Suprapubic skin (tissue), 4 donors: ENCODE data around the gene GET4. TPM values are rescaled to one million over a fixed set of nuclear protein-coding genes. Genes with fewer than 3 reads are reported as not detected.
"Not testable (repeated sequence)": the region's sequence is repeated elsewhere in the genome, so short reads cannot be mapped to it uniquely, and the experiment has no call there.

Experiments used
- DNase-seq, 2 donors: peaks; one replicate each; pipeline ENCODE4 v3.0.0-alpha.2; 2019; ENCODE audit warnings: low spot score in 2 of 2
- H3K27ac ChIP-seq: fragments of 200-600 bp; sonication (generic); one replicate; pipeline ENCODE4 v1.5.1; 2019
- H3K27me3 ChIP-seq: fragments of 200-600 bp; sonication (generic); one replicate; pipeline ENCODE4 v1.5.1; 2019
- H3K36me3 ChIP-seq: fragments of 200-600 bp; sonication (generic); one replicate; pipeline ENCODE4 v1.5.1; 2019
- H3K4me1 ChIP-seq: fragments of 200-600 bp; sonication (generic); one replicate; pipeline ENCODE4 v1.5.1; 2019
- H3K4me3 ChIP-seq: fragments of 200-600 bp; sonication (generic); one replicate; pipeline ENCODE4 v1.5.1; 2019; ENCODE audit warnings: mild to moderate bottlenecking
- H3K9me3 ChIP-seq: fragments of 200-600 bp; sonication (generic); one replicate; pipeline ENCODE4 v1.5.1; 2019
- EP300 ChIP-seq: sonication (generic); formaldehyde crosslinking; IDR thresholded peaks from one replicate; pipeline ENCODE4 v1.6.1; 2017; ENCODE audit warnings: antibody characterized with exemption
- POLR2A ChIP-seq, 2 donors: fragments of 450-650 bp; IDR thresholded peaks; one replicate each; pipeline ENCODE4 v1.6.1; 2017; ENCODE audit warnings: antibody characterized with exemption in 2 of 2, mild to moderate bottlenecking in 2 of 2, moderate library complexity in 2 of 2
- POLR2AphosphoS5 ChIP-seq, 3 donors: sonication (generic); formaldehyde crosslinking; IDR thresholded peaks; one replicate each; pipeline ENCODE4 v1.6.1; 2017; ENCODE audit warnings: antibody characterized with exemption in 3 of 3
- WGBS: methylation state at CpG from one replicate; pipeline ENCODE4 v1.1.5; 2018; 5-methylcytosine and 5-hydroxymethylcytosine counted together
- total RNA-seq, 4 donors: library from RNA; depleted of rRNA; stranded (reverse); fragments of >200 nt; gene quantifications; one replicate each; pipeline ENCODE4 v1.1.0, GENCODE V29; 2016
- TF ChIP-seq, protein P1 (sequence below), 2 donors: fragments of 200-600 bp in 1 of 2; fragments of 450-650 bp in 1 of 2; sonication (generic) in 1 of 2; IDR thresholded peaks; one replicate each; pipeline ENCODE4 v1.5.1; 2016 to 2019; ENCODE audit warnings: antibody characterized with exemption in 2 of 2, mild to moderate bottlenecking in 1 of 2, moderate library complexity in 1 of 2

GET4 gene
- total RNA-seq, 4 donors from 2014 or later: 27.7 to 58.2 (median 47.8) TPM

DNA sequence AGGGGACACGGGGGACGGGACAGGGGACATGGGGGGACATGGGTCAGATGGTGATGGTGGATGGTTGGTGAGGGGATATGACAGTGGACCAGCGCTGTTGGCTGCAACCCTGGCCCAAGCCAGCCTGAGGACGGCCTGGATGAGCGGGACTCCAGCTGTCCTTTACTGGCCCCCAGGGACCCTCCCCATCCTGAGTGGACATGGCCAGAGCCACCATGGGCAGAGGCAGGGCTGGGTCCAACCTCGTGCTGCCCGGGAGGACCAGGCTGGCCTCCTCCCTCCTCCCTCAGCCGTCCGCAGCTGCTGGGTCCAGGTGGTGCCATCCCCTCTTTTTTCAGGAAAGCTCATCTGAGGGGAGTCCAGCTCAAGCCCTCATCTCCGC lies 30.4 kb downstream of the GET4 start:
- Histone ChIP-seq H3K9me3 (no peaks in the 10 kb centered on the region), H3K27ac (no peak overlapping the region), H3K36me3 (no peaks in the 10 kb centered on the region), H3K4me1 (peaks cover 23% of the 10 kb centered on the region), H3K4me3 (no peak overlapping the region), H3K27me3 (peaks cover 8% of the 10 kb centered on the region)
- TF ChIP-seq POLR2A (IDR thresholded peaks at IDR 0.05) (no peak), POLR2AphosphoS5 (IDR thresholded peaks at IDR 0.05) (no peak), EP300 (no peak)
- TF ChIP-seq, protein P1, sequence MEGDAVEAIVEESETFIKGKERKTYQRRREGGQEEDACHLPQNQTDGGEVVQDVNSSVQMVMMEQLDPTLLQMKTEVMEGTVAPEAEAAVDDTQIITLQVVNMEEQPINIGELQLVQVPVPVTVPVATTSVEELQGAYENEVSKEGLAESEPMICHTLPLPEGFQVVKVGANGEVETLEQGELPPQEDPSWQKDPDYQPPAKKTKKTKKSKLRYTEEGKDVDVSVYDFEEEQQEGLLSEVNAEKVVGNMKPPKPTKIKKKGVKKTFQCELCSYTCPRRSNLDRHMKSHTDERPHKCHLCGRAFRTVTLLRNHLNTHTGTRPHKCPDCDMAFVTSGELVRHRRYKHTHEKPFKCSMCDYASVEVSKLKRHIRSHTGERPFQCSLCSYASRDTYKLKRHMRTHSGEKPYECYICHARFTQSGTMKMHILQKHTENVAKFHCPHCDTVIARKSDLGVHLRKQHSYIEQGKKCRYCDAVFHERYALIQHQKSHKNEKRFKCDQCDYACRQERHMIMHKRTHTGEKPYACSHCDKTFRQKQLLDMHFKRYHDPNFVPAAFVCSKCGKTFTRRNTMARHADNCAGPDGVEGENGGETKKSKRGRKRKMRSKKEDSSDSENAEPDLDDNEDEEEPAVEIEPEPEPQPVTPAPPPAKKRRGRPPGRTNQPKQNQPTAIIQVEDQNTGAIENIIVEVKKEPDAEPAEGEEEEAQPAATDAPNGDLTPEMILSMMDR (IDR thresholded peaks at IDR 0.05): no peak
- DNase-seq: no peak
- WGBS: 61% methylated on average over 7 of the region's 10 CpGs

DNA sequence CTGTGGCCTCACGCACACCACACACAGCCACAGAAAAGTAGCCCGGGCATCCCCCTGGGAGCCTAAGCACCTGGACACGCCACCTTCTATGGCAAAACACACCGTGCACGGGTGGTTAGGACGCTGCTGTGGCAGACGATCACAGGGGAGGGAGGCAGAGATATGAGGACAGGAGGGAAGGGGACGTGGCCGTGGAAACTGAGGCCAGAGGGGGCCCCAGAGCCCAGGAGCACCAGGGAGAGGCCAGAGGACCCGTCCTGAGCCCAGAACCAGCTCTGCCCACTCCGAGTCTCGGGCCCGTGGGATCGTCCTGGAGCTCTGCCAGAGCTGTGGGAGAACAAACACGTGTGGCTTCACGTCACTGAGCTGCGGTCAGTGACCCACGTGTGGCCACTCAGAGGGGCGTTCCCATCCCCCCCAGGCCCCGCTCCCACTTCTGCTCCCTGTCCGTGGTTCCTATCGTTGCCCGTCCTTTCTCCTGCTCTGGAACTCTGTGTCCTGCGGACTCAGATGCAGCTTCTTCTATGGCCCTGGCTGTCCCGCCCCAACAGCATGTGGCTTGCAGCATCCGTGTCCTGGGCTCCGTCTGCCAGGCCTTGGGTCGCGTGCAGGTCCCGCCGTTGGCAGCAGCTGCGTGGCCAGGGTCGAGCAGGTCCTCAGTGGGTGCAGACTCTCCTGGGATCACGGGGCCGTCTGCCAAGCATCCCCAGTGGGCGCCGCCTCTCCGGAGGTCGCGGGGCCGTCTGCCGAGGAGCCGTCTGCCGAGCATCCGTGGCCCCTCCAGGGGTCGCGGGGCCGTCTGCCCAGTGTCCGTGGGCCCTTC lies 31.0 kb downstream of the GET4 start:
- DNase-seq: no peak
- H3K27ac ChIP-seq: no peak overlapping the region
- 80% methylated on average over 31 of the region's 49 CpGs for WGBS
- H3K4me1 ChIP-seq: peaks cover 22% of the 10 kb centered on the region
- H3K27me3 ChIP-seq: peaks cover 8% of the 10 kb centered on the region
- no peaks in the 10 kb centered on the region for H3K9me3 ChIP-seq
- H3K4me3 ChIP-seq: no peak overlapping the region
- H3K36me3 ChIP-seq: no peaks in the 10 kb centered on the region
- TF ChIP-seq, protein P1 (IDR thresholded peaks at IDR 0.05): no peak
- TF ChIP-seq EP300: no peak
- no peak for TF ChIP-seq POLR2A (IDR thresholded peaks at IDR 0.05)
- no peak for TF ChIP-seq POLR2AphosphoS5 (IDR thresholded peaks at IDR 0.05)

DNA sequence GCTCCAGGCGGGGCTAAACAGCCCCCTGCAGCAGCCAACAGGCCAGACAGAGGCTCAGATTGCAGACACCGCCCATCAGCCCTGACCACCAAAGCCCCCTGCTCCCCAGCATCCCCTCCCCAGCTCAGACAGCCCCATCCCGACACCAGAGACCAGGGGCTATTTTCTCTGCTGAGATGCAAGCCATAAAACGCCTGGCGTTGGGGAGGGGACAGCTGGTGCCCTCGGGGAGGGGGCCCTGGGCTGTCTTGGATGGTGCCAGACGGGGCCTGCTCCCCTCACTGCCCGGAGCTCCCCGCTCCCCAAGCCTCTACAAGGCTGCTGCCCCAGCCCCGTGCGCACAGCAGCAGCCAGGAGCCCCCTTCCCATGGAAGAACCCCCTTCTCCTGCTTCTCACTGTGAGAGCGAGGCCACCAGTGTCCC lies 31.8 kb downstream of the GET4 start:
- peaks cover 22% of the 10 kb centered on the region for H3K4me1 ChIP-seq
- no peaks in the 10 kb centered on the region for H3K36me3 ChIP-seq
- no peak overlapping the region for H3K27ac ChIP-seq
- H3K9me3 ChIP-seq: no peaks in the 10 kb centered on the region
- H3K4me3 ChIP-seq: no peak overlapping the region
- TF ChIP-seq, protein P1 (IDR thresholded peaks at IDR 0.05): no peak
- TF ChIP-seq EP300 (no peak), POLR2A (IDR thresholded peaks at IDR 0.05) (no peak), POLR2AphosphoS5 (IDR thresholded peaks at IDR 0.05) (no peak)
- 100% methylated on average over 1 of the region's 12 CpGs for WGBS
- H3K27me3 ChIP-seq: peaks cover 8% of the 10 kb centered on the region
- no peak for DNase-seq

DNA sequence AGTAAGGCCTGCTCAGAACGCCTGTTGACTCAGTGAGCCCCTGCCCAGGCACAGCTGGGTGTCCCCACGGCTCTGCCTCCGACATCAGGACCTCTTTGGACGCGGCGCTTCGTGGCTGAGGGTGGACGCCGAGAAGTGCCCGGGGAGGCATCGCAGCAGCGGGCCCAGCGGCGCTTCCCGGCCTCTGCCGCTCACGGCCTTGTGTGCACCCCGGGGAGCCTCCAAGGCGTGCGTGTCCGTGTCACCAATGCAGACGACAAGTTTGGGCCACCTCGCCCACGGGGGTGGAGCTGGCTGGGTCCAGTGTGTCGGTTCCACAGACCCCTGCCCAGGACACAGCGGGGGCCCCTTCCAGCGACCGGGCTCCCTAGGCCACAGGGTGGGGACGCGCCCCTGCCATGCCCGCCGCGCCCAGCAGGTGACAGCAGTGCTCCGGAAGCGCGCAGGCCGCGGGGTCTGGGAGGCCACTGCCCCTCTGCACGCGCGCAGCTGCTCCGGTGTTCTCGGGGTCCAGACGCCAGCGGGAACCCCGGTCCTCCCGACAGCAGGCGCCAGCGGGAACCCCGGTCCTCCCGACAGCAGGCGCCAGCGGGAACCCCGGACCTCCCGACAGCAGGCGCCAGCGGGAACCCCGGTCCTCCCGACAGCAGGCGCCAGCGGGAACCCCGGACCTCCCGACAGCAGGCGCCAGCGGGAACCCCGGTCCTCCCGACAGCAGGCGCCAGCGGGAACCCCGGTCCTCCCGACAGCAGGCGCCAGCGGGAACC lies 32.4 kb downstream of the GET4 start:
- not testable (repeated sequence) for H3K9me3 ChIP-seq, H3K36me3 ChIP-seq, DNase-seq, H3K27ac ChIP-seq, H3K27me3 ChIP-seq
- TF ChIP-seq, protein P1 (IDR thresholded peaks at IDR 0.05): peak; percentile 84 to 90
- Histone ChIP-seq H3K4me1 (peaks cover 22% of the 10 kb centered on the region), H3K4me3 (peak overlapping the region; percentile 41)
- WGBS: 4% methylated on average over 10 of the region's 73 CpGs
